DOHH2 (cell line): Measurements from ENCODE around the gene PCBP3.

ENCODE experiments used
- H3F3A ChIP-seq: fragments of 200-600 bp; sonication (generic), shearing (Covaris generic); 2 replicates; pipeline ENCODE4 v1.6.0; 2016; ENCODE audit warnings: antibody characterized with exemption, mild to moderate bottlenecking; ENCODE audit not compliant: control insufficient read depth, insufficient read depth
- H3K27ac ChIP-seq: fragments of 200-600 bp; sonication (generic); 2 replicates; pipeline ENCODE4 v1.5.1; 2014; ENCODE audit warnings: low read depth, mild to moderate bottlenecking, low read length, moderate library complexity
- H3K27me3 ChIP-seq: fragments of 200-600 bp; sonication (generic); 2 replicates; pipeline ENCODE4 v1.6.1; 2014; ENCODE audit warnings: mild to moderate bottlenecking, low read length, mixed read lengths; ENCODE audit not compliant: control insufficient read depth
- H3K36me3 ChIP-seq: fragments of 200-600 bp; sonication (generic); 2 replicates; pipeline ENCODE4 v1.6.1; 2014; ENCODE audit warnings: mild to moderate bottlenecking, low read length, moderate library complexity, mixed read lengths; ENCODE audit not compliant: control insufficient read depth
- H3K4me1 ChIP-seq: fragments of 200-600 bp; sonication (generic); 2 replicates; pipeline ENCODE4 v1.6.1; 2014; ENCODE audit warnings: mild to moderate bottlenecking, low read length, mixed read lengths; ENCODE audit not compliant: control insufficient read depth
- H3K4me2 ChIP-seq: fragments of 200-600 bp; sonication (generic); 2 replicates; pipeline ENCODE4 v1.6.0; 2014; ENCODE audit warnings: mild to moderate bottlenecking, low read length, moderate library complexity
- H3K4me3 ChIP-seq: fragments of 200-600 bp; sonication (generic); 2 replicates; pipeline ENCODE4 v1.5.1; 2014; ENCODE audit warnings: mild to moderate bottlenecking, low read length, mixed read lengths
- H3K79me2 ChIP-seq: fragments of 200-600 bp; sonication (generic); 2 replicates; pipeline ENCODE4 v1.6.1; 2014; ENCODE audit warnings: mild to moderate bottlenecking, low read length, mixed read lengths; ENCODE audit not compliant: control insufficient read depth
- H3K9me2 ChIP-seq: fragments of 200-600 bp; sonication (generic); replicated peaks from 2 replicates; pipeline ENCODE4 v1.6.1; 2014; ENCODE audit warnings: mild to moderate bottlenecking, low read length, mixed read lengths; ENCODE audit not compliant: control insufficient read depth
- H3K9me3 ChIP-seq: fragments of 200-600 bp; sonication (generic); 2 replicates; pipeline ENCODE4 v1.6.1; 2014; ENCODE audit warnings: antibody characterized with exemption, low read length, mixed read lengths; ENCODE audit not compliant: control insufficient read depth, insufficient read depth
- H4K20me1 ChIP-seq: fragments of 200-600 bp; sonication (generic); 2 replicates; pipeline ENCODE4 v1.6.0; 2014; ENCODE audit warnings: low read depth, mild to moderate bottlenecking, antibody characterized with exemption, low read length, moderate library complexity; ENCODE audit not compliant: control insufficient read depth, insufficient read depth
- CTCF ChIP-seq: fragments of 200-600 bp; sonication (generic); IDR thresholded peaks from one replicate; pipeline ENCODE4 v1.5.1; 2014; ENCODE audit warnings: antibody characterized with exemption, mild to moderate bottlenecking, low read depth, low read length; ENCODE audit not compliant: poor library complexity, severe bottlenecking
- EZH2phosphoT487 ChIP-seq: fragments of 200-600 bp; sonication (generic); IDR thresholded peaks from 2 replicates; pipeline ENCODE4 v1.6.1; 2017; ENCODE audit warnings: borderline replicate concordance, mild to moderate bottlenecking, antibody characterized with exemption, low read length, moderate library complexity, mixed read lengths

PCBP3 gene

GRCh38 chr21:45889961-45890360, 246.4 kb downstream of the PCBP3 start:
- H4K20me1 ChIP-seq, result no peaks in the 10 kb centered on the region
- H3K9me3 ChIP-seq, result no peaks in the 10 kb centered on the region
- no peaks in the 10 kb centered on the region for H3K27me3 ChIP-seq
- H3K4me3 ChIP-seq, result no peak overlapping the region
- H3K4me2 ChIP-seq, result no peak overlapping the region
- no peaks in the 10 kb centered on the region for H3K79me2 ChIP-seq
- H3F3A ChIP-seq, result no peaks in the 10 kb centered on the region
- TF ChIP-seq EZH2phosphoT487 (no peak), CTCF (no peak)
- no peaks in the 10 kb centered on the region for H3K9me2 ChIP-seq
- H3K4me1 ChIP-seq, result no peaks in the 10 kb centered on the region
- H3K27ac ChIP-seq, result no peak overlapping the region
- H3K36me3 ChIP-seq, result no peaks in the 10 kb centered on the region

DNA sequence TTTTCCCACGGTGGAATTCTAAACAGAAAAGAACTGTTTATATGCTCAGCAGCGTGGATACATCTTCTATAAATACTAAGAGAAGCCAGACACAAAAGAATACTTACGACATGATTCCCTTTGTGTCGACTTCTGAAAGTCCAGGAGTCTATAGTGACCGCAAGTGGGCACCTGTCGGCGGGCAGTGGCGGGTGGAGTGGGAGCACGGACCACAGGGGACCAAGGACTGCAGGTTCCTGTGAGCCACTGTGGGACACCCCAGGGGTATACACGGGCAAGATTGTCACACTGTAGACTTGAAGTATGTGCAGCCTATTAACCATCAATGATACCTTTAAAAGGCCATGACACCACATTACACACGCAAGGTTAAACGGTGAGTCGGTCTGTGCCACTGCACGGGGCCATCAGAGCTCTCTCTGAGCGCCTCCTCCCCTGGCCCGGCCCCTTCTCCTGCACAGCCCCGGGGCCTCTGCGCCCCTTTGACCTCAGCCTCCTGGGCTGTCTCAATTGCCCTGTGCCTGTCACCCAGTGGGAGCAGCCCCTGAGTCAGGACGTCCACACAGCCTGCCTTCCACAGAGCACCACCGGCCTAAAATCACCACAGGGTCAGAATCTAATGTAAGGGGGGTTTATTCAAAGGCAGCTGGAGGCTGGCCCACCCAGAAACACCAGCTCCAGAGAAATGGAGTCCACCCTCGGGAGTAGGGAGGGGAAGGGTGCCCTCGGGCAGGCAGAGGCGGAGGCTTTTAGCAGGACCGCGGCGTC, 248.0 kb downstream of the PCBP3 start:
- H3K9me2 ChIP-seq, result no peaks in the 10 kb centered on the region
- H3K79me2 ChIP-seq, result no peaks in the 10 kb centered on the region
- no peak overlapping the region for H3K4me3 ChIP-seq
- H3K4me1 ChIP-seq, result no peaks in the 10 kb centered on the region
- no peaks in the 10 kb centered on the region for H3K27me3 ChIP-seq
- no peak overlapping the region for H3K27ac ChIP-seq
- H4K20me1 ChIP-seq, result no peaks in the 10 kb centered on the region
- H3F3A ChIP-seq, result no peaks in the 10 kb centered on the region
- no peak overlapping the region for H3K4me2 ChIP-seq
- TF ChIP-seq CTCF, result no peak
- no peak for TF ChIP-seq EZH2phosphoT487
- H3K36me3 ChIP-seq, result no peaks in the 10 kb centered on the region
- no peaks in the 10 kb centered on the region for H3K9me3 ChIP-seq

- H3K9me2 ChIP-seq, result no peaks in the 10 kb centered on the region
- H3F3A ChIP-seq, result no peaks in the 10 kb centered on the region
- no peak overlapping the region for H3K27ac ChIP-seq
- H3K4me1 ChIP-seq, result no peaks in the 10 kb centered on the region
- H3K36me3 ChIP-seq, result no peaks in the 10 kb centered on the region
- no peaks in the 10 kb centered on the region for H3K79me2 ChIP-seq
- no peak overlapping the region for H3K4me2 ChIP-seq
- H3K4me3 ChIP-seq, result no peak overlapping the region
- no peaks in the 10 kb centered on the region for H3K27me3 ChIP-seq
- H4K20me1 ChIP-seq, result no peaks in the 10 kb centered on the region
- no peaks in the 10 kb centered on the region for H3K9me3 ChIP-seq
- no peak for TF ChIP-seq CTCF
- TF ChIP-seq EZH2phosphoT487, result no peak
These were observed 248.8 kb downstream of the PCBP3 start for GRCh38 chr21:45892156-45892915.
